ENCODE data around the gene SIM2.
"Not testable (repeated sequence)": the region's sequence is repeated elsewhere in the genome, so short reads cannot be mapped to it uniquely, and the experiment has no call there.

DNA sequence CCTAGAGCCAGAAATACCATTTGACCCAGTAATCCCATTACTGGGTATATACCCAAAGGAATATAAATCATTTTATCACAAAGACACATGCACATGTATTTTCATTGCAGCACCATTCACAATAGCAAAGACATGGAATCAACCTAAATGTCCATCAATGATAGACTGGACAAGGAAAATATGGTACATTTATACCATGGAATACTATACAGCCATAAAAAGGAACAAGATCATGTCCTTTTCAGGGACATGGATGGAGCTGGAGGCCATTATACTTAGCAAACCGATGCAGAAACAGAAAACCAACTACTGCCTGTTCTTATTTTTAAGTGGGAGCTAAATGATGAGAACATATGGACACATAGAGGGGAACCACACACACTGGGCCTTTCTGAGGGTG, 41.6 kb upstream of the SIM2 start:
- TF ChIP-seq, protein P1, sequence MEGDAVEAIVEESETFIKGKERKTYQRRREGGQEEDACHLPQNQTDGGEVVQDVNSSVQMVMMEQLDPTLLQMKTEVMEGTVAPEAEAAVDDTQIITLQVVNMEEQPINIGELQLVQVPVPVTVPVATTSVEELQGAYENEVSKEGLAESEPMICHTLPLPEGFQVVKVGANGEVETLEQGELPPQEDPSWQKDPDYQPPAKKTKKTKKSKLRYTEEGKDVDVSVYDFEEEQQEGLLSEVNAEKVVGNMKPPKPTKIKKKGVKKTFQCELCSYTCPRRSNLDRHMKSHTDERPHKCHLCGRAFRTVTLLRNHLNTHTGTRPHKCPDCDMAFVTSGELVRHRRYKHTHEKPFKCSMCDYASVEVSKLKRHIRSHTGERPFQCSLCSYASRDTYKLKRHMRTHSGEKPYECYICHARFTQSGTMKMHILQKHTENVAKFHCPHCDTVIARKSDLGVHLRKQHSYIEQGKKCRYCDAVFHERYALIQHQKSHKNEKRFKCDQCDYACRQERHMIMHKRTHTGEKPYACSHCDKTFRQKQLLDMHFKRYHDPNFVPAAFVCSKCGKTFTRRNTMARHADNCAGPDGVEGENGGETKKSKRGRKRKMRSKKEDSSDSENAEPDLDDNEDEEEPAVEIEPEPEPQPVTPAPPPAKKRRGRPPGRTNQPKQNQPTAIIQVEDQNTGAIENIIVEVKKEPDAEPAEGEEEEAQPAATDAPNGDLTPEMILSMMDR (IDR thresholded peaks at IDR 0.05) = not testable (repeated sequence)
- not testable (repeated sequence) for TF ChIP-seq EZH2 (IDR thresholded peaks at IDR 0.05; ENCODE audit: borderline replicate concordance, insufficient read depth, low read depth, low read length, poor library complexity, severe bottlenecking)

Measured in B cell (primary cell).